OCI-LY7 (cell line): ENCODE data around the gene B4GALNT4.

Experiments
- CTCF ChIP-seq: fragments of 200-600 bp; sonication (generic); conservative IDR thresholded peaks from 2 replicates; pipeline ENCODE4 v1.5.1; 2014; ENCODE audit warnings: mild to moderate bottlenecking, antibody characterized with exemption, low read length, moderate library complexity, mixed read lengths
- EZH2phosphoT487 ChIP-seq: fragments of 200-600 bp; sonication (generic); IDR thresholded peaks from 2 replicates; pipeline ENCODE4 v1.6.1; 2018; ENCODE audit warnings: low read depth, borderline replicate concordance, mild to moderate bottlenecking, mixed run types, antibody characterized with exemption, low read length, moderate library complexity, mixed read lengths

GRCh38 chr11:419248-420005 lies 50.1 kb downstream of the B4GALNT4 start:
- TF ChIP-seq CTCF = no peak
- TF ChIP-seq EZH2phosphoT487 = no peak
